HepG2 (cell line): ENCODE measurements around the gene CNGA3.

ENCODE experiments used
- KLF13 ChIP-seq: sonication (generic); formaldehyde crosslinking; IDR thresholded peaks from 2 replicates; pipeline ENCODE4 v1.4.0; 2020; ENCODE audit warnings: mild to moderate bottlenecking, missing genetic modification reagents
- POLR2AphosphoS5 ChIP-seq: IDR thresholded peaks from 2 replicates; pipeline ENCODE4 v1.6.1; 2012; ENCODE audit warnings: low read depth, low read length
- ZNF552 ChIP-seq: sonication (generic); formaldehyde crosslinking; IDR thresholded peaks from 2 replicates; pipeline ENCODE4 v1.9.0; 2022; ENCODE audit warnings: missing genetic modification reagents, mild to moderate bottlenecking, borderline replicate concordance

DNA sequence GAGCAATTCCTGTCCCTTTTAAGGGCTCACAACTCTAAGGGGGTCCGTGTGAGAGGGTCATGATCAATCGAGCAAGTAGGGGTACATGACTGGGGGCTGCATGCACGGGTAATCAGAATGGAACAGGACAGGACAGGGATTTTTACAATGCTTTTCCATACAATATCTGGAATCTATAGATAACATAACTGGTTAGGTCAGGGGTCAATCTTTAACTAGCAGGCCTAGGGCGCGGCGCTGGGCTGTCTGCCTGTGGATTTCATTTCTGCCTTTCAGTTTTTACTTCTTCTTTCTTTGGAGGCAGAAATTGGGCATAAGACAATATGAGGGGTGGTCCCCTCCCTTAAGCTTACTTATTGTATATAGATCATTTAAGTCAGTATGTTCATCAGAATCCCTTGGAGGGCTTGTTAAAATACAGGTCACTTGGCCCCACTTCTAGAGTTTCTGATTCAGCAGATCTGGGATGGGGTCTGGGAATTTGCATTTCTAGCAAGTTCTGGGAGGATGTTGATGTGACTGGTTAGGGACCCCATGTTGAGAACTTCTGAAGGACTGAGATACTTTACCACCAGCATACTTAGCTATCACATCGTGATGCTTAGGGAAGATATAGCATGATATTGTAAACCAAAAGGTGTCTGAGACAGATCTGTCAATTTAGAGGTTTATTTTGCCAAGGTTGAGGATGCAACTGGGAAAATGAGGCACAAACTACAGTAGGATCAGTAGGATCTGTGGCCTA lies 95.6 kb downstream of the CNGA3 start:
- TF ChIP-seq ZNF552 (CRISPR knock-in tag) (no peak), POLR2AphosphoS5 (no peak), KLF13 (CRISPR knock-in tag) (no peak)
